CD4-positive, alpha-beta memory T cell (primary cell): ENCODE data around the gene ACADS. TPM values are rescaled to one million over a fixed set of nuclear protein-coding genes. Genes with fewer than 3 reads are reported as not detected.
"Not testable (repeated sequence)": the region's sequence is repeated elsewhere in the genome, so short reads cannot be mapped to it uniquely, and the experiment has no call there.

Experiments
- CTCF ChIA-PET: fragments of 350-600 bp; sonication (Branson Sonifier 250); formaldehyde crosslinking; loops from one replicate; lab custom pipeline; 2021; ENCODE audit warnings: inconsistent platforms; ENCODE audit not compliant: partially characterized antibody; lab: Charles Lee
- POLR2A ChIA-PET: fragments of 350-600 bp; sonication (Branson Sonifier 250); formaldehyde crosslinking; loops from one replicate; lab custom pipeline; 2021; ENCODE audit not compliant: partially characterized antibody; lab: Charles Lee
- DNase-seq, 5 donors: peaks; one replicate each; pipeline versions ENCODE4 v3.0.0 to v3.0.0-alpha.2; 2020 to 2022; ENCODE audit warnings: mixed read lengths in 1 of 5
- H3K27ac ChIP-seq: one replicate; pipeline ENCODE4 v1.7.0; 2013; ENCODE audit warnings: low read depth, low read length
- H3K27me3 ChIP-seq: 2 replicates; pipeline ENCODE4 v1.7.0; 2013; ENCODE audit warnings: mild to moderate bottlenecking, low read length, moderate library complexity; ENCODE audit not compliant: insufficient read depth
- H3K36me3 ChIP-seq: 2 replicates; pipeline ENCODE4 v1.7.0; 2013; ENCODE audit warnings: mild to moderate bottlenecking, low read length, moderate library complexity; ENCODE audit not compliant: insufficient read depth
- H3K4me1 ChIP-seq: 2 replicates; pipeline ENCODE4 v1.7.0; 2013; ENCODE audit warnings: mild to moderate bottlenecking, low read length, moderate library complexity; ENCODE audit not compliant: insufficient read depth
- H3K4me3 ChIP-seq, 2 donors: one replicate each; pipeline ENCODE4 v1.7.0; 2013; ENCODE audit warnings: low read length in 2 of 2, mild to moderate bottlenecking in 1 of 2
- H3K9me3 ChIP-seq, 2 donors: one replicate each; pipeline ENCODE4 v1.7.0; 2013; ENCODE audit warnings: low read length in 2 of 2, control low read depth in 1 of 2; ENCODE audit not compliant: control insufficient read depth in 1 of 2
- H3K27ac Mint-ChIP-seq, 7 donors: one replicate each; pipeline ENCODE4 v1.8.0; 2020 to 2021; ENCODE audit warnings: mixed read lengths in 7 of 7, mild to moderate bottlenecking in 6 of 7, inconsistent platforms in 3 of 7, moderate library complexity in 3 of 7
- H3K27me3 Mint-ChIP-seq, 2 donors: one replicate each; pipeline ENCODE4 v1.8.0; 2020 to 2021; ENCODE audit warnings: mixed read lengths in 2 of 2
- H3K36me3 Mint-ChIP-seq, 2 donors: one replicate each; pipeline ENCODE4 v1.8.0; 2020 to 2021; ENCODE audit warnings: mixed read lengths in 2 of 2, inconsistent platforms in 1 of 2, mild to moderate bottlenecking in 1 of 2
- H3K4me1 Mint-ChIP-seq, 4 donors: one replicate each; pipeline ENCODE4 v1.8.0; 2020 to 2021; ENCODE audit warnings: mixed read lengths in 4 of 4, mild to moderate bottlenecking in 1 of 4
- H3K4me3 Mint-ChIP-seq, 8 donors: one replicate each; pipeline ENCODE4 v1.8.0; 2020 to 2021; ENCODE audit warnings: mixed read lengths in 8 of 8, mild to moderate bottlenecking in 7 of 8, moderate library complexity in 6 of 8, inconsistent platforms in 3 of 8
- H3K9me3 Mint-ChIP-seq, 8 donors: one replicate each; pipeline ENCODE4 v1.8.0; 2020 to 2021; ENCODE audit warnings: mixed read lengths in 8 of 8, mild to moderate bottlenecking in 5 of 8, inconsistent platforms in 3 of 8, moderate library complexity in 1 of 8
- intact Hi-C: fragments of 100-400 bp; cut with micrococcal nuclease; formaldehyde crosslinking; loops from one replicate; pipeline ENCODE4 v1.15.1; 2023
- polyA plus RNA-seq, 2 donors: library from polyadenylated mRNA; unstranded; fragments of 300-500 nt; fragmentation: Illumina TruSeq; gene quantifications; one replicate each; pipeline ENCODE4 v1.2.3, GENCODE V29; 2021
- total RNA-seq, 2 experiments: library from RNA; stranded (reverse); gene quantifications; one replicate each; pipeline ENCODE4 v1.2.3, GENCODE V29; 2021

The ACADS gene
- total and polyA plus RNA-seq, 4 experiments from 2014 or later = 14.9 to 29.9 (median 18.1) TPM

DNA sequence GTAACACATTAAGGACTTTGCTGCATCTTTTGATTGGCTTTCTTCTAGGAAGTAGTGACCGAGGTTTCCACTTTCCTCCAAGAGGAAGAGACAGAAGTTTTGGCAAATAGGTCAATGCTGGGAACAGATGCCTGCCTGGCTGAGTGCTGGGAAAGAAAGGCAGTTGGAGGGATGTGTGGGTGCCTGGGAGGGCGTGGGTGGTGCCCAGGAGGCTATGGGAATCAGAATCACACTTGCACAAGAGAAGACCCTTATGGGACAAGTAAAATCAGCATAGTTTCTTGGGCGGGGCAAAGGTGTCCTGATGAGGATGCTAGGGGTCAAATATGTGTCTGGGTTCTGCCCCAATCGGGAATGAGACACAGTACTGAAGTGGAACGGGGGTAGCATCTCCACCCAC, 906 bp upstream of the ACADS start:
- peaks cover 13 to 30% (median 20%) of the 10 kb centered on the region in 4 donors for H3K4me1 Mint-ChIP-seq
- H3K27ac Mint-ChIP-seq = peak overlapping the region in 5 of 7 donors; percentile 17 to 91 (median 72)
- Histone ChIP-seq H3K27me3 (no peaks in the 10 kb centered on the region), H3K36me3 (peaks cover 15% of the 10 kb centered on the region), H3K4me1 (peaks cover 16% of the 10 kb centered on the region), H3K9me3 (no peaks in the 10 kb centered on the region), H3K27ac (no peak overlapping the region), H3K4me3 (no peak overlapping the region)
- POLR2A ChIA-PET = interaction anchor here (1.5 kb wide), 1 partner anchor 14 kb away, joined by 5 read pairs; no protein-coding TSS in a partner anchor
- intact Hi-C loops = loop anchor here (1.0 kb wide), 3 partner anchors 14 to 143 kb away; partner anchors contain the start of genes POP5 and UNC119B
- CTCF ChIA-PET = interaction anchor here (0.8 to 1.5 kb wide), 3 partner anchors 13 to 78 kb away, joined by 3 to 9 read pairs (median 6); no protein-coding TSS in a partner anchor
- no peaks in the 10 kb centered on the region for H3K9me3 Mint-ChIP-seq
- peak overlapping the region; percentile 81 to 94 (median 90) for H3K4me3 Mint-ChIP-seq
- no peak for DNase-seq
- no peaks in the 10 kb centered on the region for H3K27me3 Mint-ChIP-seq
- H3K36me3 Mint-ChIP-seq = peaks cover 31 to 46% of the 10 kb centered on the region in 2 donors

DNA sequence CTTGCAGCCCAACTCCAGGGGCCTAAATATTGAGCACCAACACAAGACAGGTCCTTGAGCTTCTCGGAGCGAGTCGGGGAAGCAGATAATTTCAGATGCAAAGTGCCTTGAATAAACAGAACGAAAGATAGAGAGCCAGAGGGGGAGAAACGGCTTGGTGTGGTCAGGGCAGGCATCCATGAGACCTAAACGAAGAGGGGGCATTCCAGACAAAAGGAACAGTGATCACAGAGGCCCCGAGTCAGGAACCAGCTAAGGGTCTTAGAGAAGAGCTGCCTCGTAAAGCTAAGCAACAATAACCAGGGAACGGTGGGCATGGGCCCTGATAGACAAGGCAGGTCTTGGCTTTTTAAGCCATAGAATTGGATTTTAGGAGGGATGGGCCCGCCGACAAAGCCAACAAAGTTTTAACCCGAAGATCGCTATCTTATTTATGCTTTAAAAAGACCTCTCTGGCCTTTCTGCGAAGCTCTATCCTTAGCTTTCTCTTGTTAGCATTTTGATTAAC, 421 bp upstream of the ACADS start:
- Histone ChIP-seq H3K27me3 (no peaks in the 10 kb centered on the region), H3K36me3 (peaks cover 11% of the 10 kb centered on the region), H3K27ac (peak overlapping the region; percentile 56), H3K4me1 (peaks cover 16% of the 10 kb centered on the region), H3K9me3 (no peaks in the 10 kb centered on the region), H3K4me3 (peak overlapping the region; percentile 20 to 71)
- H3K4me1 Mint-ChIP-seq = peaks cover 13 to 30% (median 20%) of the 10 kb centered on the region in 4 donors
- intact Hi-C loops = loop anchor here (1.0 kb wide), 3 partner anchors 15 to 144 kb away; partner anchors contain the start of genes POP5 and UNC119B
- no peak for DNase-seq
- peak overlapping the region; percentile 81 to 94 (median 90) for H3K4me3 Mint-ChIP-seq
- POLR2A ChIA-PET = interaction anchor here (1.0 to 1.5 kb wide), 2 partner anchors 14 to 674 kb away, joined by 3 to 5 read pairs; no protein-coding TSS in a partner anchor
- H3K36me3 Mint-ChIP-seq = peaks cover 30 to 44% of the 10 kb centered on the region in 2 donors
- no peaks in the 10 kb centered on the region for H3K9me3 Mint-ChIP-seq
- H3K27me3 Mint-ChIP-seq = no peaks in the 10 kb centered on the region
- H3K27ac Mint-ChIP-seq = peak overlapping the region; percentile 41 to 91 (median 72)
- CTCF ChIA-PET = interaction anchor here (0.8 to 1.5 kb wide), 6 partner anchors 11 to 79 kb away, joined by 3 to 9 read pairs (median 4); no protein-coding TSS in a partner anchor

DNA sequence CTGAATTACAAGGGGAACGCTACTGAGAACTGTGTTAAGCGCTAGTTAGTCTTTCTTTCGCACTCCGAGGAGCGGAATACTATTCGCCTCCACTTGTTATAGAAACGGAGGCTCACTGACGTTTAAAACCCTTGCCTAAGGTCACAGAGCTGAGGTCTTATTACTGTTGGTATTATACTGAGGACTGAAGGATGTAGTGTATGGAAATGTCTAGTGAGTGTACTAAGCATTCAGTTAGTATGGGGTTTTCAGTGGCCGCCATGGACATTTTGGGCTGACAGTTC, 826 bp downstream of the ACADS start:
- Mint-ChIP-seq H3K4me3 (peak overlapping the region; percentile 90 to 95 (median 91)), H3K36me3 (peaks cover 25 to 42% of the 10 kb centered on the region in 2 donors), H3K9me3 (no peaks in the 10 kb centered on the region), H3K4me1 (peaks cover 13 to 30% (median 20%) of the 10 kb centered on the region in 4 donors), H3K27ac (peak overlapping the region; percentile 58 to 94 (median 89)), H3K27me3 (no peaks in the 10 kb centered on the region)
- DNase-seq = no peak
- no peaks in the 10 kb centered on the region for H3K27me3 ChIP-seq
- intact Hi-C loops = no loop called here
- ChIA-PET POLR2A (no interaction called here), CTCF (no interaction called here)
- peak overlapping the region; percentile 20 to 71 for H3K4me3 ChIP-seq
- peak overlapping the region; percentile 56 for H3K27ac ChIP-seq
- H3K9me3 ChIP-seq = no peaks in the 10 kb centered on the region
- H3K4me1 ChIP-seq = peaks cover 16% of the 10 kb centered on the region
- peaks cover 8% of the 10 kb centered on the region for H3K36me3 ChIP-seq

DNA sequence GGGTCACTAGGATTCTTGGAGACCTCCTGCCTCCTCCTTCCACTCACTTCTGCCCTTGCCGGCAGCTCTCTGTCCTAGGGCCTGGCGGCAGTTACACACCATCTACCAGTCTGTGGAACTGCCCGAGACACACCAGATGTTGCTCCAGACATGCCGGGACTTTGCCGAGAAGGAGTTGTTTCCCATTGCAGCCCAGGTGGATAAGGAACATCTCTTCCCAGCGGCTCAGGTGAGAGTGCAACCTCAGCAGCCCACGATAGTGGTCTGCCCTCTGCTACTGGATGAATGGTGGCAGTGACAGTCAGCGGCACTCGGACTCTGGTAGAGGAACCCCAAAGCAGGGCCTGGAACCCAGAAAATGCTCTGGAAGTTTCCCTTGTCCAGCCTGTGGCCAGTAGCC, 1.3 kb downstream of the ACADS start:
- H3K36me3 ChIP-seq = peaks cover 7% of the 10 kb centered on the region
- H3K9me3 ChIP-seq = no peaks in the 10 kb centered on the region
- Mint-ChIP-seq H3K27ac (peak overlapping the region in 1 of 7 donors; percentile 93), H3K4me3 (peak overlapping the region in 5 of 8 donors; percentile 15 to 95 (median 91)), H3K27me3 (no peaks in the 10 kb centered on the region), H3K4me1 (peaks cover 13 to 30% (median 20%) of the 10 kb centered on the region in 4 donors), H3K36me3 (peaks cover 25 to 39% of the 10 kb centered on the region in 2 donors), H3K9me3 (no peaks in the 10 kb centered on the region)
- intact Hi-C loops = no loop called here
- no peak overlapping the region for H3K27ac ChIP-seq
- ChIA-PET CTCF (no interaction called here), POLR2A (no interaction called here)
- peaks cover 16% of the 10 kb centered on the region for H3K4me1 ChIP-seq
- no peak overlapping the region for H3K4me3 ChIP-seq
- H3K27me3 ChIP-seq = no peaks in the 10 kb centered on the region
- no peak for DNase-seq

DNA sequence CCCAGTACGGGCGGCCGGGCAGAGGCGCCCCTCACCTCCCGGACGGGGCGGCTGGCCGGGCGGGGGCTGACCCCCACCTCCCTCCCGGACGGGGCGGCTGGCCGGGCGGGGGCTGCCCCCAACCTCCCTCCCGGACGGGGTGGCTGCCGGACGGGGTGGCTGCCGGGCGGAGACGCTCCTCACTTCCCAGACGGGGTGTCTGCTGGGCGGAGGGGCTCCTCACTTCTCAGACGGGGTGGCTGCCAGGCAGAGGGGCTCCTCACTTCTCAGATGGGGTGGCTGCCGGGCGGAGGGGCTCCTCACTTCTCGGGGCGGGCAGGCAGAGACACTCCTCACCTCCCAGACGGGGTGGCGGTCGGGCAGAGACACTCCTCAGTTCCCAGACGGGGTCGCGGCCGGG, 6.6 kb downstream of the ACADS start:
- H3K27ac ChIP-seq, H3K27ac Mint-ChIP-seq, H3K4me1 Mint-ChIP-seq, H3K4me3 ChIP-seq, H3K27me3 ChIP-seq, H3K4me3 Mint-ChIP-seq, H3K4me1 ChIP-seq, DNase-seq, POLR2A ChIA-PET, H3K36me3 ChIP-seq, H3K9me3 Mint-ChIP-seq, H3K27me3 Mint-ChIP-seq, intact Hi-C loops, H3K9me3 ChIP-seq: not testable (repeated sequence)
- CTCF ChIA-PET = interaction anchor here (2.6 kb wide), 1 partner anchor 84 kb away, joined by 7 read pairs; no protein-coding TSS in a partner anchor
- H3K36me3 Mint-ChIP-seq = peaks cover 21 to 28% of the 10 kb centered on the region in 2 donors

DNA sequence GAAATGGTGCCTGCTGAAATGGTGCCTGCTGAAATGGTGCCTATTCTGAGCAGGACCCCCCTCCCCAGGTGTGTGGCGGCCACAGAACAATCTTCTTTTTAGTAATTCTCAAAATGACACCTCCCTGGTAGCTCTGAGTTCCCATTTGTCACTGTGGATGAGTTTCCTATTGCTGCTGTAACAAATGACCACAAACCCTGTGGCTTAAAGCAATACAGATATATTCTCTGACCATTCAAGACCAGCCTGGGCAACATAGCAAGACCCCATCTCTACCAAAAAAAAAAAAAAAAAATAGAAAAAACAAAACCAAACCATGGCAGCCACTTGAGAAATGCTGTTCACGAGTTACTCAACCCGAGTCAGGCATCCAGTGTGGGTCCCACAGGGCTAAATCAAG, 7.9 kb downstream of the ACADS start:
- Histone ChIP-seq H3K36me3 (peaks cover 7% of the 10 kb centered on the region), H3K4me1 (no peaks in the 10 kb centered on the region), H3K4me3 (no peak overlapping the region), H3K9me3 (no peaks in the 10 kb centered on the region), H3K27ac (no peak overlapping the region), H3K27me3 (no peaks in the 10 kb centered on the region)
- peaks cover 18 to 28% of the 10 kb centered on the region in 2 donors for H3K36me3 Mint-ChIP-seq
- ChIA-PET CTCF (no interaction called here), POLR2A (no interaction called here)
- no peak overlapping the region for H3K4me3 Mint-ChIP-seq
- H3K27ac Mint-ChIP-seq = no peak overlapping the region
- no peaks in the 10 kb centered on the region for H3K27me3 Mint-ChIP-seq
- peaks cover 0 to 4% (median 1%) of the 10 kb centered on the region in 4 donors for H3K4me1 Mint-ChIP-seq
- no peak for DNase-seq
- H3K9me3 Mint-ChIP-seq = no peaks in the 10 kb centered on the region
- intact Hi-C loops = no loop called here

DNA sequence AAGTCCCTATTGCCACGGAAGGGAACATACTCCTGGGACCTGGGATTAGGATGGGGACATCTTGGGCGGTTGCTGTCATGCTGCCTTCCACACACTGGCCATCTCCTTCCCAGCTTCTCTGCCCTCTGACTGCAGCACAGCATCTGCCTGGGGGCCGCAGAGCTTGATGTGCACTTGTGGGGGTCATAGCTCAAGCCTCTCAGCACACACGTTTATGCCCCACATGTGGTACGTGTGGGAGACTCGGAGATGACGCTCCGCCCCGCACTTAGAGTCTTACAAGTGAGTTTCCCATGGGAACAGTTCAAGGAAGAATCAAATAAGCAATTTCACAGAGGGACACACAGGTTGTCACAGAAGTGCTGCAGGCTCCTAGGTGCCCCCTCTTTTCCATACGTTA, 8.6 kb downstream of the ACADS start:
- Histone ChIP-seq H3K36me3 (peaks cover 7% of the 10 kb centered on the region), H3K9me3 (no peaks in the 10 kb centered on the region), H3K4me3 (no peak overlapping the region), H3K27ac (no peak overlapping the region), H3K27me3 (no peaks in the 10 kb centered on the region), H3K4me1 (no peaks in the 10 kb centered on the region)
- ChIA-PET POLR2A (no interaction called here), CTCF (no interaction called here)
- no peak for DNase-seq
- Mint-ChIP-seq H3K9me3 (no peaks in the 10 kb centered on the region), H3K27me3 (no peaks in the 10 kb centered on the region), H3K4me1 (peaks cover 0 to 4% (median 1%) of the 10 kb centered on the region in 4 donors), H3K4me3 (no peak overlapping the region), H3K36me3 (peaks cover 18 to 26% of the 10 kb centered on the region in 2 donors), H3K27ac (peak overlapping the region in 1 of 7 donors; percentile 49)
- intact Hi-C loops = no loop called here
